ENCODE results near the gene WWOX. TPM values are rescaled to one million over a fixed set of nuclear protein-coding genes. Genes with fewer than 3 reads are reported as not detected.

Gene WWOX
- total RNA-seq, 1 donor from 2014 or later: 34.9 TPM

DNA sequence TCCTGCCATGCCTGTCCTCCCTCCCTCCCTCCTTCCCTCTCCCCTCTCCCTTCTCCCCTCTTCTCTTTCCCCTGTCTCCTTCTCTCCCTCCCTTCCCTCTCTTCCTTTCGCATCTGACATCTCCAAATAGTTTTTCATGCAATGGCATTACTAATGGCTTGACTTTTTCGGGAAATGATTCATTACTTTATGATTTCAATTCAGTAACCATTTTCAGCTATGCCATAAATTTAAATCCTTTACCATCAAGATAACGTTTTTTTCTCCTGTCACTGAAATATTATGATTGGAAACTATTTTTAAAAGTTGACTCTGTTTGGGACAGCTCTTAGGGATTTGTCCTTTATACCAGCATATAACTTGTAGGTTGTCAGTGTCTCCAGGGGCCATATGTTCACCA is 201.0 kb downstream of the WWOX start:
- TF ChIP-seq, protein P1, sequence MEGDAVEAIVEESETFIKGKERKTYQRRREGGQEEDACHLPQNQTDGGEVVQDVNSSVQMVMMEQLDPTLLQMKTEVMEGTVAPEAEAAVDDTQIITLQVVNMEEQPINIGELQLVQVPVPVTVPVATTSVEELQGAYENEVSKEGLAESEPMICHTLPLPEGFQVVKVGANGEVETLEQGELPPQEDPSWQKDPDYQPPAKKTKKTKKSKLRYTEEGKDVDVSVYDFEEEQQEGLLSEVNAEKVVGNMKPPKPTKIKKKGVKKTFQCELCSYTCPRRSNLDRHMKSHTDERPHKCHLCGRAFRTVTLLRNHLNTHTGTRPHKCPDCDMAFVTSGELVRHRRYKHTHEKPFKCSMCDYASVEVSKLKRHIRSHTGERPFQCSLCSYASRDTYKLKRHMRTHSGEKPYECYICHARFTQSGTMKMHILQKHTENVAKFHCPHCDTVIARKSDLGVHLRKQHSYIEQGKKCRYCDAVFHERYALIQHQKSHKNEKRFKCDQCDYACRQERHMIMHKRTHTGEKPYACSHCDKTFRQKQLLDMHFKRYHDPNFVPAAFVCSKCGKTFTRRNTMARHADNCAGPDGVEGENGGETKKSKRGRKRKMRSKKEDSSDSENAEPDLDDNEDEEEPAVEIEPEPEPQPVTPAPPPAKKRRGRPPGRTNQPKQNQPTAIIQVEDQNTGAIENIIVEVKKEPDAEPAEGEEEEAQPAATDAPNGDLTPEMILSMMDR (IDR thresholded peaks at IDR 0.05; ENCODE audit: insufficient read depth, low read length, poor library complexity, severe bottlenecking): no peak
- DNase-seq (ENCODE audit: low read depth): no peak
- Histone ChIP-seq H3K27me3 (ENCODE audit: control insufficient read depth, insufficient read depth, low read length) (no peaks in the 10 kb centered on the region), H3K4me3 (ENCODE audit: low read depth, low read length) (no peak overlapping the region), H3K36me3 (ENCODE audit: control insufficient read depth, insufficient read depth, low read length) (no peaks in the 10 kb centered on the region)

DNA sequence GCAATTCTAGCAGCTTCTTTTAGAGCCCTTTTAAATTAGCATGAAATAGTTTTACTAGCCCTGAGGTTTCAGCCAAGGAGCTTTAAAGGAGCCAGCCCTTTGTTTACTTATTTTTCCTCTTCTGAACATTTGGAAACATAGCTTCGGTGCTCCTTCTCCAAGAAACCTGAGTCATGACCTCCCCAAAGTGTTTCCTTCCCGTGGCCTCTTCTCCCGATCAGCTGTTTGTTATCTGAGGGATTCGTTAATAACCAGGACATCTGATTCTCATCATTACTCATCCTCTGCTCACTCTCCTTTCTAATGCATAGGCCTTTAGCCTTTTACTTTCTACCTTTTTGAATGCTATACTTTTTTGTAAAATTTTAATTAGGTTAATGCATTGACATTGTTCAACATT is 204.5 kb downstream of the WWOX start:
- H3K36me3 ChIP-seq (ENCODE audit: control insufficient read depth, insufficient read depth, low read length): no peaks in the 10 kb centered on the region
- H3K27me3 ChIP-seq (ENCODE audit: control insufficient read depth, insufficient read depth, low read length): no peaks in the 10 kb centered on the region
- H3K4me3 ChIP-seq (ENCODE audit: low read depth, low read length): no peak overlapping the region
- TF ChIP-seq, protein P1 (IDR thresholded peaks at IDR 0.05; ENCODE audit: insufficient read depth, low read length, poor library complexity, severe bottlenecking): no peak
- DNase-seq (ENCODE audit: low read depth): no peak

DNA sequence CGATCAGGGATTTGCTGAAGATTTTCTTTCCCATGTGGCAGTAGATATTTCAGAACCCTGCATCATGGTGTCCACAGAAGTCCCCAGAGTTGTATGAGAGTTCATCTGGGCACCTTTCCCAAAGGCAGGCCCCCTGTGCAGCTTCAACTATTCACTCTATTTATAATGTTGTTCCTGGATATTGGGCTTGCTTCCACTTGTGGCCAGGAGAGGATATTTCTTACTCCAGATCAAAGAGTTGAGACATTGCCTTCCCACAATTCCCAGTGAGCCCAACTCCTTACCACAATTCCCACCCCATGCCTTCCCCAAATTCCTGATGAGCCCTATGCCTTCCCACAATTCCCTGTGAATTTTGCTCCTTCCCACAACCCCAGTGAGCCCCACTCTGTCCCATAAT is 206.9 kb downstream of the WWOX start:
- no peak for DNase-seq (ENCODE audit: low read depth)
- TF ChIP-seq, protein P1 (IDR thresholded peaks at IDR 0.05; ENCODE audit: insufficient read depth, low read length, poor library complexity, severe bottlenecking): no peak

DNA sequence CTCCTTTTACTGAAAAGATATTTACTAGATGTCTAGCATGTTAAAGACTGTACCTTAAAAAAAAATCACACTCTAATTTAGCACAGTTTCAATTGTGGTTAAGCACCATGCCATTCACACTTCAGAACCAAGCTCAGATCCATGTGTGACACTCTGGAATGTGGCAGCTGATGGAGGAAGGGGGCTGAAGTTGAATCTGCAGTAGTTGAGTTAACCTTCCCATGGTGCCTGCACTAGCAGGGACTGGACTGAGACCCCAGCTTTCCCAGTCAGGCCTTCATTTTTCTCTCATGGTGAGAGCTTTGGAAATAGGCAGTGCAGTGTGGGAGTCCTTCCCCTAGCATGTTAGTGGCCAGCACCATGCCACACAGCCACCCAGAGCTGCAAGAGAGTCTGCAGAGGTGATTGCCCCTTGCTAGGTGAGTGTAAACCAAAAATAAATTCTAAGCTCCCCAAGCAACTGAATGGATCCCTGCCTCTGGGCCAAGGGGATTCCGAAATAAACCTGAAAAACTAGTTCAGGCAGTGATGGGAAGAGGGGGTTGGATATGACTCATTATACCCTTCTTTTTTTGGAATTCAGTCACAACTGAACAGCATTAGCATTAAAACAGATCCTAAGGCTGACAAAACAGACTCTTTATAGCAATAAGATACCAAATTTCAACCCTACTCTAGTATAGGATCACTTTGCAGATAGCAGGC is 208.5 kb downstream of the WWOX start:
- TF ChIP-seq, protein P1 (IDR thresholded peaks at IDR 0.05; ENCODE audit: insufficient read depth, low read length, poor library complexity, severe bottlenecking): no peak
- DNase-seq (ENCODE audit: low read depth): no peak
- no peaks in the 10 kb centered on the region for H3K36me3 ChIP-seq (ENCODE audit: control insufficient read depth, insufficient read depth, low read length)
- H3K4me3 ChIP-seq (ENCODE audit: low read depth, low read length): no peak overlapping the region
- H3K27me3 ChIP-seq (ENCODE audit: control insufficient read depth, insufficient read depth, low read length): no peaks in the 10 kb centered on the region

More for the DNA sequence above, 206.9 kb downstream of the WWOX start:
- no peaks in the 10 kb centered on the region for H3K36me3 ChIP-seq (ENCODE audit: control insufficient read depth, insufficient read depth, low read length)
- H3K4me3 ChIP-seq (ENCODE audit: low read depth, low read length): no peak overlapping the region
- H3K27me3 ChIP-seq (ENCODE audit: control insufficient read depth, insufficient read depth, low read length): no peaks in the 10 kb centered on the region

DNA sequence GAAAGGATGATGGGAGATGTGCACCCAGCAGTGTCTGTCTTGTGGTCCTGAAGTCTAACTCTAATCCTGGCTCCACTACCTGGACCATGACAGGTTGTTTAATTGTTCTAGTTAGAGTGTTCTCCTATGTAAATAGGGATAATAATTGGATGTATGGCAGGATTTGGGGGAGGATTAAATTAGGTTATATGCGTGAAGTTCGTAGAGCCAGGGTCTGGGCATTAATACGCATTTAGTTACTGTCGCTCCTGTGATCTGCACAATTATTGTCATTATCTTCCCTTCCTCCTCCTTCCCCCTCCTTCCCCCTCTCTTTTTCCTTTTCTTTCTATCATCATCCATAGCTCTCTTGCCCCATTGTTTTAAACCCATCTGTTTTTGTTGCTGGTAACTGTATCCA is 210.3 kb downstream of the WWOX start:
- Histone ChIP-seq H3K4me3 (ENCODE audit: low read depth, low read length) (no peak overlapping the region), H3K36me3 (ENCODE audit: control insufficient read depth, insufficient read depth, low read length) (no peaks in the 10 kb centered on the region), H3K27me3 (ENCODE audit: control insufficient read depth, insufficient read depth, low read length) (no peaks in the 10 kb centered on the region)
- no peak for DNase-seq (ENCODE audit: low read depth)
- TF ChIP-seq, protein P1 (IDR thresholded peaks at IDR 0.05; ENCODE audit: insufficient read depth, low read length, poor library complexity, severe bottlenecking): no peak

DNA sequence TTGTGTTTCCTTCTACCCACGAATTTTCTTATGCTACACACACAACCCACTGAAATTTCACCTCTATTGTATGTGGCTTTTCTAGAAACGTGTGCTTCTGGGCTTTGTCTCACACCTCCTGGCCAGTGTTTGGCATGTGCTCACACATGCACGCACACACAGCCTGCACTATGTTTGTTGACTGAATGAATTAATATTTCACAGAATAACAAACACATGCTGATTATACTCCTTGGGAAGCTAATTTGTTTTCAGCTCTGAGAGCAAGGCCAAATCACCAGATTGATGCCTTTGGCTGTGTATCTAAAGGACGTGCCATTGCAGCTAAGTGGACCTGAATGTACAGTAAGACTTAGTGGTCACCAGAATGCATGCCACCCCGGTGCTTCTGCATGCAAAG is 210.7 kb downstream of the WWOX start:
- no peak for DNase-seq (ENCODE audit: low read depth)
- no peak overlapping the region for H3K4me3 ChIP-seq (ENCODE audit: low read depth, low read length)

More for the DNA sequence above, 210.7 kb downstream of the WWOX start:
- Histone ChIP-seq H3K36me3 (ENCODE audit: control insufficient read depth, insufficient read depth, low read length) (no peaks in the 10 kb centered on the region), H3K27me3 (ENCODE audit: control insufficient read depth, insufficient read depth, low read length) (no peaks in the 10 kb centered on the region)
- TF ChIP-seq, protein P1 (IDR thresholded peaks at IDR 0.05; ENCODE audit: insufficient read depth, low read length, poor library complexity, severe bottlenecking): no peak

All from kidney epithelial cell (primary cell).